Vagina (tissue), 2 donors: ENCODE results near the gene GOLGA5.

Source experiments
- POLR2A ChIP-seq, 2 donors: fragments of 450-650 bp; IDR thresholded peaks; one replicate each; pipeline ENCODE4 v1.6.1; 2017; ENCODE audit warnings: antibody characterized with exemption in 2 of 2, mild to moderate bottlenecking in 2 of 2, moderate library complexity in 2 of 2
- TF ChIP-seq, protein P1 (sequence below), 3 experiments: fragments of 450-650 bp in 2 of 3; fragments of 200-600 bp in 1 of 3; sonication (generic) in 1 of 3; IDR thresholded peaks; one replicate each; pipeline ENCODE4 v1.5.1; 2017 to 2019; ENCODE audit warnings: antibody characterized with exemption in 3 of 3, mild to moderate bottlenecking in 2 of 3, moderate library complexity in 2 of 3

DNA sequence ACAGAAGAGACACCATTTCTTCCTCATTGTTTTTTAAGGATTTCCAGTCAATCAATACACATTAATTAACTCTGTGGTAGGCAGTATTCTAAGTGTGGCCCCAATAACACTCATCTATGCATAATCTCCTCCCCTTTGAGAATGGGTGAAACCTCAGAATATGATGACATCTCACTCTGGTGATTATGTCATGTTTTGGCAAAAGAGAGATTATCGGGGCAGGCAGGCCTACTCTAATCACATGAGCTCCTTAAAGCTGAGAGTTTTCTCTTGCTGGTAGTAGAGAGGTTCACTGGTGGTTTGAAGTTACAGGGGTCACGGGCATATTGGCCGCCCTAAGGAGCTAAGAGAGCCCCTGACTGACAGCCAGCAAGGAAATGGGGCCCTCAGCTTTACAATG is 38.6 kb upstream of the GOLGA5 start:
- TF ChIP-seq, protein P1, sequence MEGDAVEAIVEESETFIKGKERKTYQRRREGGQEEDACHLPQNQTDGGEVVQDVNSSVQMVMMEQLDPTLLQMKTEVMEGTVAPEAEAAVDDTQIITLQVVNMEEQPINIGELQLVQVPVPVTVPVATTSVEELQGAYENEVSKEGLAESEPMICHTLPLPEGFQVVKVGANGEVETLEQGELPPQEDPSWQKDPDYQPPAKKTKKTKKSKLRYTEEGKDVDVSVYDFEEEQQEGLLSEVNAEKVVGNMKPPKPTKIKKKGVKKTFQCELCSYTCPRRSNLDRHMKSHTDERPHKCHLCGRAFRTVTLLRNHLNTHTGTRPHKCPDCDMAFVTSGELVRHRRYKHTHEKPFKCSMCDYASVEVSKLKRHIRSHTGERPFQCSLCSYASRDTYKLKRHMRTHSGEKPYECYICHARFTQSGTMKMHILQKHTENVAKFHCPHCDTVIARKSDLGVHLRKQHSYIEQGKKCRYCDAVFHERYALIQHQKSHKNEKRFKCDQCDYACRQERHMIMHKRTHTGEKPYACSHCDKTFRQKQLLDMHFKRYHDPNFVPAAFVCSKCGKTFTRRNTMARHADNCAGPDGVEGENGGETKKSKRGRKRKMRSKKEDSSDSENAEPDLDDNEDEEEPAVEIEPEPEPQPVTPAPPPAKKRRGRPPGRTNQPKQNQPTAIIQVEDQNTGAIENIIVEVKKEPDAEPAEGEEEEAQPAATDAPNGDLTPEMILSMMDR (IDR thresholded peaks at IDR 0.05), result no peak
- no peak for TF ChIP-seq POLR2A (IDR thresholded peaks at IDR 0.05)
